Gastroesophageal sphincter (tissue), 3 donors: ENCODE data around the gene VPS33B.

Source experiments
- CTCF ChIP-seq, 4 experiments: fragments of 200-600 bp in 2 of 4; fragments of 450-650 bp in 2 of 4; sonication (generic) in 1 of 4; IDR thresholded peaks; one replicate each; pipeline ENCODE4 v1.5.1; 2017 to 2019; ENCODE audit warnings: antibody characterized with exemption in 4 of 4, mild to moderate bottlenecking in 2 of 4, moderate library complexity in 2 of 4
- POLR2A ChIP-seq, 2 donors: fragments of 450-650 bp; IDR thresholded peaks; one replicate each; pipeline ENCODE4 v1.6.1; 2017; ENCODE audit warnings: antibody characterized with exemption in 2 of 2, mild to moderate bottlenecking in 2 of 2, moderate library complexity in 1 of 2
- POLR2AphosphoS5 ChIP-seq: sonication (generic); formaldehyde crosslinking; IDR thresholded peaks from one replicate; pipeline ENCODE4 v1.6.1; 2017; ENCODE audit warnings: antibody characterized with exemption

GRCh38 chr15:91070872-91071271 is 48.5 kb upstream of the VPS33B start:
- TF ChIP-seq CTCF (IDR thresholded peaks at IDR 0.05), result no peak
- TF ChIP-seq POLR2A (IDR thresholded peaks at IDR 0.05), result no peak
- TF ChIP-seq POLR2AphosphoS5, result no peak
